Renal cortical epithelial cell (primary cell): ENCODE data around the gene SLC39A11. TPM values are rescaled to one million over a fixed set of nuclear protein-coding genes. Genes with fewer than 3 reads are reported as not detected.

Experiments used
- DNase-seq: peaks from one replicate; pipeline ENCODE4 v3.0.0-alpha.2; 2011; ENCODE audit warnings: low read depth
- total RNA-seq: library from RNA; depleted of rRNA; stranded (reverse); fragments of >200 nt; gene quantifications from 2 replicates; pipeline ENCODE4 v1.2.3, GENCODE V29; 2014

Gene SLC39A11
- total RNA-seq, 1 donor from 2014 or later: 24.2 TPM

- DNase-seq: peak; percentile 25
Measured at GRCh38 chr17:73071066-73071999, 21.2 kb downstream of the SLC39A11 start.

DNA sequence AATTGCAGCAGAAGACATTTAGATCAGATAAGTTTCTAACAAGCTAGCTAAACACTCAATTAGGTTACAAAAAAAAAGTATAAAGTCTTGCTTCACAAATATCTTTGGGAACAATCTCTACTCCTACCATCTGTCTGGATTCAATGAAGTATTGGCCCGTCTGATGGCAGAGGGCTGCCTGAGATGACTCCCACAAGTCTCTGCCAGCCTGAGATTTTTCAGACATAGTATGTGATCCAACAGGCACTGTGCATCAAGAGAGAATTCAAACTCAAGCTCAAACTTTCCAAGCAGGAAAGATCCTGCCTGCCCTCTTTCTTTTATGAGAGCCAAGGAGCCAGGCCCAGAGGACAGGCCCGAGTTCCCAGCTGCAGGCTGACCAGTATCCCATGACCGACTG, 22.6 kb downstream of the SLC39A11 start:
- DNase-seq: no peak

- DNase-seq: no peak
Measured at GRCh38 chr17:73069164-73069770, 23.2 kb downstream of the SLC39A11 start.

DNA sequence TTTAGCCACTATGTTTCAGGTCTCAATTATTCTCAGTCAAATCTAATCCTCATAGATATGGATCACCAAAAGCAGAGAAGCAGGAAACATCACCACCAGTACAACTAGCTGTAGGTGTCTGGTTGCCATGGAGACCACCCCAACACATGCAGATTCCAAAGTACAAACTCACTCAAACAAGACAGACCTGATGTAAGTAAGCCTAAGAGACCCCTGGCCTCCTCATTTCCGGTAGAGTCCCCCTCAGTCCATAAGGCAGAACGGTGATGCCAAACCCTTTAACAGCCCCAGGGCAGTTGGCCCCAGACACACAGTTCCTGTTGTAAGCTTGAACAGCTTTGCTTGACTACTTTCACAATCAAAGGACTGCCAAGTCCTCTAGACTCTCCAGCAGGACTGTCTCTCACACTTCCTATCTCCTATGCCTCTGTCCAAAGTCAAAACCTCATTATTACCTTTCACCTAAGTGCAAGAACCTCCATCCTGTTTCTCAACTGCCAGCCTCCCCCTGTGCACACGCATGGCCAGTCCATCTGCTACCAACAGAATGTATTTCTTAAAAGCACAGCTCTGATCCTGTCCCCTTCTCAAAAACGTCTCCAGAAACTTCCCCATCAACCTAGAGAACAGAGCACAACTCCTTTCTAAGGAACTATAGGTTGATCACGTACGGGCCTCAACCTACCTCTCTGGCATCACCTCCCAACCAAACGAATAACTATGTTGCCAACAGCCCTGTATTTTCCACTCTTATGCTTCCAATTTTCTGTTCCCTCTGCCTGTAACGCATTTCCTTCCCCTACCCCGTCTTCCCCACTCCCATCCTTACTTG, 23.9 kb downstream of the SLC39A11 start:
- peak; percentile 87 for DNase-seq

DNA sequence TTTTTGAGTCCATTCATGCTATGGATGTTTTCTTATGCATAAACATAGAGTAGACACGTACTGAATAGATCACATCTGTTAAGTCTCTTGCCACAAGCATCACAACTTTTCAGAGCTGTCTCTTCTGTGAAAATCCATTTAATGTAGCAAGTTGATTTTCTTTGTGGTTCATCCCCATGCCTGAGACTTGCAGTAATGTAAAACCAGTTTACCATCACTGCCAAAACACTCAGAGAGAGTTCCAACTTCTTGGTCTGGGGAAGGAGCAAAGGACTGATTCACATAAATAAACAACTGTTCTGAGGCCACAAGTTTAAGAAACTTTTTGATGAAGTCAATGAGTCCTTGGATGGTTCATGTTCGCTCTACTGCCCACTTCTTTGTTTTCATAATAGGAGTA, 24.8 kb downstream of the SLC39A11 start:
- peak; percentile 36 for DNase-seq

DNA sequence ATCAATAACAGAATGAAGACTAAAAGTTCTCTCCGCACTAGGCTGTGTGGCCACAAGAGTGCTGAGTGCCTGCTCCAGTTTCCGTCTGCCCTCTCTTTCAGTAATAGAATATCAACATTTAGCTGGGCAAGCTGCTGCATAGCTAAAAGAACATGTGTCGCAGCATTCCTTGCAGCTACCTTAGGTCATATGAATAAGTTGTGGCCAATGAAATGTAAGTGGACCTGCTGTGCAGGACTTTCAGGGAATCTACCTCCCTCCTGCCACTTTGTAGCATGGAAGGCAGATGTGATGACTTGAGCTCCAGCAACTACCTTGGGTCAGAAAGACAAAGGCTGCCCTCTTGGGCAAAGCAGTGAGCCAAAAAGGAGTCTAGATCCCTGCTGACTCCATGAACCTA, 25.4 kb downstream of the SLC39A11 start:
- DNase-seq: peak; percentile 27

GRCh38 chr17:73066148-73066884, 26.2 kb downstream of the SLC39A11 start:
- DNase-seq: no peak

- DNase-seq: no peak
Measured at GRCh38 chr17:73065376-73065775, 27.1 kb downstream of the SLC39A11 start.

DNA sequence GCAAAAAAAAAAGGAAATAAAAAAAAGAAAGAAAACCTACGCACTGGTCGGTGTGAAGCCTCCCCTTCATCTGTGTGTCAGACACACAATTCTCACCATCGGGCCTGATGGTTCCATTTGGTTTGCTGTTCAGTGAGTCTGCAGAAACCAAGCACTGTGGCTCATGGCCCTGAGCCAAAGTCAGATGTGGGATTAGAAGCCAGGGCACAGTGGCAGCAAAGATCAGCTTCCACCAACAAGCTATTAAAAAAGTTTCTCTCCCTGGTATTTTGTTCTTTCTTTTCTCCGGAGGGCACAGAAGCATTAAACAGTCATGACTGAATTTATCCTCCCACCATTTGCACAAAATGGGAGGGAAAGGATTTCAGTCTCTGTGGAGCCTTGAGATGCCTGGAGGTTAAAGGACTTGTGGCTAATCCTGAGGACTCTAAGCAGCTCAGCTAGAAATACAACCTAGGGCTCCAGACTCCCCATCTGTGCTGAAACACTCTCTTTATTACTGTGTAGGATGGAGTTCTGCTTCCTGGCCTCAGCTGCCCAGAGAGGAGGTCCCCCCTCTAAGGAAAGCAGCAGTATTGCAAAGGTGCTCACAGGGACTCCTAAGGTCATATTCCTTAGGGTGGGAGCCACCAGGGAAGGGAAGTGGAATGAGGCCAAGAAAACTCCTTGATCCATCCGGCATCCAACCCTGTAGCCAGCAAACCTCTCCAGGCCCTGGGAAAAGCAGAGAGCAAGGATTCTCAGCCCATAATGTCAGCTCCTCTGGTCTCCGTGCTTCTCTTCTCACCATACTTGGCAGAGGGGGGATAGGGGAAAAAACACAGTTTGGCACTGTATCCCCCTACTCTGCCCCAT, 28.2 kb downstream of the SLC39A11 start:
- peak; percentile 59 for DNase-seq

DNA sequence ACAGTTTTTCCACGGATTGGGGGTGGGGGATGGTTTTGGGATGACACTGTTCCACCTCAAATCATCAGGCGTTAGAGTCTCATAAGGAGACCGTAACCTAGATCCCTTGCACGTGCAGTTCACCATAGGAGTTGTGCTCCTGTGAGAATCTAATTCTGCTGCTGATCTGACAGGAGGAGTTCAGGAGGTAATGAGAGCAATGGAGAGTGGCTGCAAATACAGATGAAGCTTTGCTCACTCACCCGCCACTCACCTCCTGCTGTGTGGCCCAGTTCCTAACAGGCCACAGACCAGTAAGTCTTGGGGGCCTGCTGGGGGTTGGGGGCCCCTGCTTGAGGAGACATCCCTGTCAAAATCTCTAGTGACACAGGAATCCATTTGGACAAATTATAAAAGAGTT, 29.8 kb downstream of the SLC39A11 start:
- no peak for DNase-seq

DNA sequence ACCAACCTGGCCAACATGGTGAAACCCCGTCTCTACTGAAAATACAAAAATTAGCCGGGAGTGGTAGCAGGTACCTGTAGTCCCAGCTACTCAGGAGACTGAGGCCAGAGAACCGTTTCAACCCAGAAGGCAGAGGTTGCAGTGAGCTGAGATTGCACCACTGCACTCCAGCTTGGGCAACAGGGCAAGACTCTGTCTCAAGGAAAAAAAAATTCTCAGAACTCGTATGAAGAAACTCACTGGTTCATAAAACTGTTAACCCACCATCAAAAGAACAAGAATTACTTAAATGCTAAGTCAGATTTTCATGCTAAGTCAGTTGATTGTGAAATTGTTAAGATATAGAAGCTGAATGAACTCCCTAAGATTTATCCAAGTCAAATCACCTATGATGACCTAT, 31.3 kb downstream of the SLC39A11 start:
- DNase-seq: peak; percentile 15

- DNase-seq: no peak
Measured at GRCh38 chr17:73060721-73061120, 31.8 kb downstream of the SLC39A11 start.

DNA sequence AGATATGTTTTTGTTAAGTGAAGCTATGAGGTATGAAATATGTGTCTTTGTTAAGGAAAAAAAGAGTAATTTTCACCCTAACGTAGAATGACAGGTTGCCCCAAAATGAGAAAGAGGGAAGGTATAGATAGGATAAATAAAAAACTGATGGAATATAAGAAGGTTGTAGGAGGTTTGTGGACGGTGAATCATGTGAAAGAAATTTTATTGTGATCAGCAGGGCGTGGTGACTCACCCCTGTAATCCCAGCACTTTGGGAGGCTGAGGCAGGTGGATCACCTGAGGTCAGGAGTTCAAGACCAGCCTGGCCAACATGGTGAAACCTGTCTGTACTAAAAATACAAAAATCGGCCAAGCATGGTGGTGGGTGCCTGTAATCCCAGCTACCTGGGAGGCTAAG, 32.8 kb downstream of the SLC39A11 start:
- DNase-seq: peak; percentile 51

DNA sequence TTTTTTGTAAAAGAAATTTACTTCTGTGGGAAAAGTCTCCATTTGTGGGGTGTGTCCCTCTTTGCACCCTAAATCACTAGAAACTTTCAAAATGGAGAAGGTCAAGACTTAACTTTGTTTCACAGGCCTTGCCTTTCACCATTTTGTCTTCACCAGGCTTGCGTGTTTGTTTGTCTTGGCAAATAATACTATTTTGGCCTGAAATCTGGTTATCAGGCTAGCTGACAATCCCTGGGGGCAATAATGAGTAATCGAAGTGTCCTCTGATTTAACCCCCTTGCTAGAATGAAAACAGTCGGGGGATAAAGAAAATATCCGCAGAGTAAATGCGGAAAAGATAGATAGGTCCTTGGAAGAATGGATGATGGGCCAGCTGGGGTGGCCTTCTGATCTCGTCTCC, 34.5 kb downstream of the SLC39A11 start:
- DNase-seq: no peak

GRCh38 chr17:73057196-73057595, 35.3 kb downstream of the SLC39A11 start:
- no peak for DNase-seq

DNA sequence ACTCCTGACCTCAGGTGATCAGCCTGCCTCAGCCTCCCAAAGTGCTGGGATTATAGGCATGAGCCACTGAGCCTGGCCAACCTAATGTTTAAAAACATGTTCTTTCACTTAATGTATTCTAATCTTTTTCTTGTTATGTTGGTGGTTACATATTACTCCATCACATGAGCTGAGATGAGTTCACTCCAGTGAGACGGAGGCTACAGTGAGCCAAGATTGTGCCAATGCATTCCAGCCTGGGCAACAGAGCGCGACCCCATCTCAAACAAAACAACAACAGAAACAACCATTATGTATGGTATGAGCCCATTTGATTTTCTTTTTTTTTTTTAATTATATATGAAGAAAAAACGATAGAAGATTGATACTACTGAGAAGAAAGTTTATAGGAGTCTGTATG, 39.6 kb downstream of the SLC39A11 start:
- DNase-seq: peak; percentile 75

GRCh38 chr17:73050797-73051196, 41.7 kb downstream of the SLC39A11 start:
- no peak for DNase-seq

- DNase-seq: no peak
Measured at GRCh38 chr17:73048170-73048569, 44.3 kb downstream of the SLC39A11 start.

- no peak for DNase-seq
Measured at GRCh38 chr17:73045724-73046123, 46.8 kb downstream of the SLC39A11 start.

- DNase-seq: no peak
Measured at GRCh38 chr17:73043686-73044581, 48.6 kb downstream of the SLC39A11 start.
